HG03060 (cell line): ENCODE measurements around the gene SLC10A1.

Source experiments
- ATAC-seq: cut with Tn5 transposase; IDR thresholded peaks from one replicate; pipeline ENCODE4 v1.9.1; 2021; ENCODE audit warnings: low read depth, moderate number of reproducible peaks; ENCODE audit not compliant: unreplicated experiment

The SLC10A1 gene

GRCh38 chr14:69811227-69811867 lies 14.3 kb upstream of the SLC10A1 start:
- no peak for ATAC-seq

- no peak for ATAC-seq
Observed at GRCh38 chr14:69808919-69809808, 12.1 kb upstream of the SLC10A1 start.

DNA sequence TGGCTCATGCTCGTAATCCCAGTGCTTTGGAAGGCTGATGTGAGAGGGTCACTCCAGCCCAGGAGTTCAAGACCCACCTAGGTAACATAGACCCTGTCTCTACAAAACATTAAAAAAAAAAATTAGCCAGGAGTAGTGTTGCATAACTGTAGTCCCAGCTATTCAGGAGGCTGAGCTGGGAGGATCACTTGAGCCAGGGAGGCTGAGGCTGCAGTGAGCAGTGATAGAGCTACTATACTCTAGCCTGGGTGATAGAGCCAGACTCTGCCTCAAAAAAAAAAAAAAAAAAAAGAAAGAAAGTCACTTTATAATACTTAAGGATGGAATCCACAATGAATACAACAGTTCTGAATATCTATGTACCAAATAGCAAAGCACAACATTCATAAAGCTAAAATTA lies 10.2 kb upstream of the SLC10A1 start:
- ATAC-seq: no peak

DNA sequence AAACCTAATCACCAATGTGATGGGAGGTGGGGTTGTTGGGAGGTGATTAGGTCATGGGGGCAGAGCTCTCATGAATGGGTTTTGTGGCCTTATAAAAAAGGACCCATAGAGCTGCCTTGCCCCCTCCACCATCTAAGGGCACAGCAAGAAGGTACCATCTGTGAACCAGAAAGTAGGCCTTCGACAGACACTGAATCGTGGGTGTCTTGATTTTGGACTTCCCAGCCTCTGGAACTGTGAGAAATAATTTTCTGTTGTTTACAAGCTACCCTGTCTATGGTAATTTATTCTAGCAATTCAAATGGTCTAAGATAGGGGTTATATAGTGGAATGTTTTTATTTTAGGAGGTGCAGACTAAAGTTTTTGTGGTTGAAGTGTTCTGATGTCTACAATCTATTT lies 7.9 kb upstream of the SLC10A1 start:
- no peak for ATAC-seq

GRCh38 chr14:69803753-69804152 lies 6.7 kb upstream of the SLC10A1 start:
- no peak for ATAC-seq

GRCh38 chr14:69798339-69798735 lies 1.3 kb upstream of the SLC10A1 start:
- no peak for ATAC-seq

- ATAC-seq: no peak
Observed at GRCh38 chr14:69797573-69798338, 715 bp upstream of the SLC10A1 start.

DNA sequence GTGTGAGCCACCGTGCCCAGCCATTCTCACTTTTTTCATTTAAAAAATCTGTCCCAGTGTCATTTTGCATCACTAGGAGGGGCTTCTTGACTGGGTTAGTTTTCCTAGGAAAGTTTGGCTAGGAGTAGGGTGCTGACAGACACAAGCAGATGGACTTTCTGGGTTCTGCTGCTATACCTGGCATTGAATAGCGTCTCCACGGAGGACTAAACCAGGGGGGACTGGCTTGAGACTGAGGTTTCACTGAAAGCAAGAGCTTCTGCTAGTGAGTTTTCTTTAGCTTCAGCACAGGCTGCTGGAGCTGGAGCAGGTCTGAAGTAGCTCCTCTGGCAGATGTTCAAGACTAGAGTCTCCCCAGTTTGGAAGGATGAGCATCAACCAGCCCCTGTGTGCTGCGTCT lies 1.4 kb downstream of the SLC10A1 start:
- no peak for ATAC-seq

DNA sequence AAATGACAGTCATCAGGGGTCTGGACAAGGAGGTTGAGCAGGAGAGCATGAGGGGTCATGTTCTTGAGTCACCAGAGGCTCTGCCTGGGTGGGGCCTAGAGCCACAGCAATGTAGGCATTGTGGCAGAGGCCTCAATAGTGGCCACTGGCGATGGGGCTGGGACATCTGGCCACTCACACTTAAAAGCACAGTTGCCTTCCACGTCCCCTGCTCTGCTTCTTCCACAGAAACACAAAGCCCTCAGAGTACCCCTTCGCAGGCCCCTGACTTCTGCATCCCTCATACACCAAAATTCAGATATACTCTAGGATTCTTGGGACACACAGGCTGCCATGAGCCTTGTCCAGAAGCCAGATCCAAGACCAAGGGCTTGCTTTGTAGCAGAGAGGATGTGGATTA lies 2.2 kb downstream of the SLC10A1 start:
- ATAC-seq: no peak

DNA sequence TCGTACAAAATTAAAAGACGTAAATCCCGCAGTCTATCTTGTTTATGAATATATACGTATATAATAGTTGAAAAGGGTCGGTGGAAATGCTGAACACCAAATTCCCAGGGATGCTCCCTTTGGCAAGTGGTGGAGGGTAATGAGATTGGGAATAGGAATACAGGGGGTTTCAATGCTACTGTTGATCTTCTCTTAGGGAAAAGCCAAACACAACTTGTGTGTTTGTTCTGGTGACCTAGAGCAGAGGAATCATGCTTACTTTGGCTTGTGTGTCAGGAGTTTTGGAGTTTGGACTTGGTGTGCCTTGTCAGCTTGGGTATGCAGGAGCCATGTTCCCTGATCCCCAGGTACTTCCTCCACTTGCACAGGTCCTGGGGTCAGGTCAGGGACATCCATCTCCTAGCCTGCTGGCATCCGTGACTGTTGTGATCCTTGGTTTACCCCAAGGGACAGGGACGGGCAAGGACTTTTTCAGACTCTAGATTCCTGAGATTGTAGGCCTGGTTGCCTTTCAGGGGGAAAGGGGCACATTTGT lies 4.1 kb downstream of the SLC10A1 start:
- ATAC-seq: no peak

DNA sequence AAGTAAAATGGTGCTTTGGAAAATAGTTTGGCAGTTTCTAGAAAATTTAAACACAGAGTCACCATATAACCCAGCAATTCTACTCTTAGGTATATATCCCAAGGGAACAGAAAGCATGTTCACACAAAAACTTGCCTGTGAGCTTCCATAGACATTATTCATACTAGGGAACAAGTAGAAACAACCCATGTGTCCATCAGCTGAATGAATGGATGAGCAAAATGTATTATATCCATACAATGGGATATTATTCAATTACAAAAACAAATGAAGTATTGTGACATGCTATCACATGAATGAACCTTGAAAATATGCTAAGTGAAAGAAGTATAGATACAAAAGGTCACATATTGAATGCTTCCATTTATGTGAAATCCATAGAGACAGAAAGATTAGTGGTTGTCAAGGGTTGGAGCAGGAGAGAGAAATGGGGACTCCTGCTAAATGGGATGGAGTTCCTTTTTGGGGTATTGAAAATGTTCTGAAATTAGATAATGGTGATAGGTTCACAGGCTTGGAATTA lies 7.9 kb downstream of the SLC10A1 start:
- ATAC-seq: no peak

GRCh38 chr14:69786603-69787002 lies 10.4 kb downstream of the SLC10A1 start:
- no peak for ATAC-seq

GRCh38 chr14:69784942-69785341 lies 12.1 kb downstream of the SLC10A1 start:
- ATAC-seq: no peak

- no peak for ATAC-seq
Observed at GRCh38 chr14:69780952-69781351, 16.1 kb downstream of the SLC10A1 start.

GRCh38 chr14:69780092-69780491 lies 16.9 kb downstream of the SLC10A1 start:
- ATAC-seq: no peak

GRCh38 chr14:69779088-69779487 lies 18.0 kb downstream of the SLC10A1 start:
- no peak for ATAC-seq

DNA sequence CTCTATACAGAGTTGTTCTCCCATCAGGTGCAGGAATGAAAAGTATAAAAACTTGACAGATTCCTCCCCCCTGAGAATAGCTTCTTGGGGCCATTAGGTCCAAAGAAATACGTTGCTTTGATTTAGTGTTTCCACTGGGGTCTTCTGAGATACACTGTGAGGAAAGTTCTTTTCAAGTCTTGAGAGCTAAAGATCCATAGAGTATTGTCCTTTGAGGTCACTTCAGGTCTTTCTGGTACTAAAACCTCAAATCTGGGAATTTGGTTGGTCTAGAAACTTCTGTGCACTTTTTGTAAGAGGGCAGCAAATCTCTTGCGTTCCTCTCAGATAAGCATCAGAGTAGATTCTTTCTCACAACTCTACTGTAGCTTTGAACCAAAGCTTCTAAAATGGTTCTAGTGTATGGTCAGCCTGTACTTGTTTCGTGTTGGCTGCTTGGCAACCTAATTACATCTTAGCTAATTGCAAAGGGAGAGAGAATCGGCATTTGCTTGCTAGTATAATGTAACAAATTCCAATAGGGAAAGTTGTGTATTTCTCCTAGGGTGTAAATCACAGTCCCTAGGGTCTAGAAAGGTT lies 20.1 kb downstream of the SLC10A1 start:
- ATAC-seq: no peak

DNA sequence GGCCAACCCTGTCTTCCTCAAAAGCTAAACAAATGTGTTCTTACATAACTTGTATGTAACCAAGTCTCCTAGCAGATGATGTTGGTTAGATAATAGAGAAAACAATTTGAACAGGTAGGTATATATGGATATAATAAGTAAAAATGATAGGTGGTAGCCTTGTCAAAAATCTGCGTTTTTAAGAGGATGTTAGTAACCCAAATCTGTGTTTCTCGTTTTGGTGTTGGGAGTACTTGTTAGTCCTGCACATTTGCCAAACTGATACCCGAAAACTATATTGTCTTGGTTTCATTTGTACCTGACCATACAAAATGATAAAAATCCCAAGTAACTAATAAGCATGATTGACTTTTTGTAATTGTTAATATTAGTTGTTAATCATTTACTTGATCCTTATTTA lies 22.0 kb downstream of the SLC10A1 start:
- ATAC-seq: no peak

- ATAC-seq: no peak
Observed at GRCh38 chr14:69773571-69774276, 23.3 kb downstream of the SLC10A1 start.
